Measurements from ENCODE around the gene PHIP. TPM values are rescaled to one million over a fixed set of nuclear protein-coding genes. Genes with fewer than 3 reads are reported as not detected.

The PHIP gene
- total and polyA plus RNA-seq, 2 experiments from 2014 or later = 48.0 to 65.4 TPM

DNA sequence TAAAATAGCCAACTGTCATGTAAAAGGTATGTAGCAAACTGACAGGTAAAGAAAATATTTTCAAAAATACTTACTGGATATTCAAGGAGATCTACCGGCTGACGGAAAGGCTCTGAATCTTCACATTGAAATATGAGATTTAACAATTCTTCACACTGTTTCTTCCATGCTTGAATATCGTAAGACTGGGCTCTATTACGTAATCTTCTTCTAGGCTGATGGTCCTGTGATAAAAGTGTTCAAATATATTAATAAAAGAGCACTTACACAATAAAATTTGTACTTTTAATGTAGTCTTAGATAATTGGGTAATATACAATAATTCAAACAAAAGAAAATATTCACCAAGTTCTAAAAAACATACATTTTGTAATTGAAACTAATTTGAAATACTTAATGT is 123.3 kb downstream of the PHIP start:
- H3F3A ChIP-seq (replicated peaks; ENCODE audit: low read depth) = no peaks in the 10 kb centered on the region
- H3K79me2 ChIP-seq (replicated peaks; ENCODE audit: insufficient read depth) = no peaks in the 10 kb centered on the region
- no peak overlapping the region for H3K27ac ChIP-seq (ENCODE audit: low read depth)
- H3K4me2 ChIP-seq = no peak overlapping the region
- H3K4me1 ChIP-seq (ENCODE audit: insufficient read depth) = peaks cover 20% of the 10 kb centered on the region
- DNase-seq (ENCODE audit: low spot score) (no peak), ATAC-seq (no peak)
- H3K4me3 Mint-ChIP-seq = no peak overlapping the region
- peaks cover 13% of the 10 kb centered on the region for H3K9me3 Mint-ChIP-seq
- H3K4me3 ChIP-seq = no peak overlapping the region
- no peak overlapping the region for H3K27ac Mint-ChIP-seq
- peaks cover 3% of the 10 kb centered on the region for H3K27me3 Mint-ChIP-seq (ENCODE audit: insufficient read depth, low read depth, poor library complexity)
- no peaks in the 10 kb centered on the region for H3K27me3 ChIP-seq (ENCODE audit: insufficient read depth)
- H2AFZ ChIP-seq = no peak overlapping the region
- H3K4me1 Mint-ChIP-seq = peaks cover 17% of the 10 kb centered on the region
- H4K20me1 ChIP-seq (replicated peaks; ENCODE audit: insufficient read depth) = no peaks in the 10 kb centered on the region
- peaks cover 73% of the 10 kb centered on the region for H3K36me3 Mint-ChIP-seq (ENCODE audit: low read depth)
- H3K36me3 ChIP-seq (ENCODE audit: insufficient read depth) = peaks cover 35% of the 10 kb centered on the region
- TF ChIP-seq ZNF331 (CRISPR knock-in tag; IDR thresholded peaks at IDR 0.05; ENCODE audit: low read depth) (no peak), ZNF114 (CRISPR knock-in tag; IDR thresholded peaks at IDR 0.05) (no peak), CREB1 (CRISPR knock-in tag; IDR thresholded peaks at IDR 0.05; ENCODE audit: low read depth) (no peak), CTCF (conservative IDR thresholded peaks at IDR 0.05; ENCODE audit: low read depth in 2 of 2) (no peak), POLR2AphosphoS5 (IDR thresholded peaks at IDR 0.05; ENCODE audit: low read depth) (no peak), ZNF462 (CRISPR knock-in tag; IDR thresholded peaks at IDR 0.05) (no peak), STAT1 (IDR thresholded peaks at IDR 0.05; ENCODE audit: unreplicated experiment) (no peak), NANOG (IDR thresholded peaks at IDR 0.05; ENCODE audit: borderline replicate concordance) (no peak), ETS1 (IDR thresholded peaks at IDR 0.05) (no peak), EZH2phosphoT487 (IDR thresholded peaks at IDR 0.05; ENCODE audit: unreplicated experiment) (no peak), JUNB (IDR thresholded peaks at IDR 0.05; ENCODE audit: unreplicated experiment) (no peak), EZH2 (IDR thresholded peaks at IDR 0.05; ENCODE audit: low read depth, unreplicated experiment) (no peak)
- TF ChIP-seq, protein P1, sequence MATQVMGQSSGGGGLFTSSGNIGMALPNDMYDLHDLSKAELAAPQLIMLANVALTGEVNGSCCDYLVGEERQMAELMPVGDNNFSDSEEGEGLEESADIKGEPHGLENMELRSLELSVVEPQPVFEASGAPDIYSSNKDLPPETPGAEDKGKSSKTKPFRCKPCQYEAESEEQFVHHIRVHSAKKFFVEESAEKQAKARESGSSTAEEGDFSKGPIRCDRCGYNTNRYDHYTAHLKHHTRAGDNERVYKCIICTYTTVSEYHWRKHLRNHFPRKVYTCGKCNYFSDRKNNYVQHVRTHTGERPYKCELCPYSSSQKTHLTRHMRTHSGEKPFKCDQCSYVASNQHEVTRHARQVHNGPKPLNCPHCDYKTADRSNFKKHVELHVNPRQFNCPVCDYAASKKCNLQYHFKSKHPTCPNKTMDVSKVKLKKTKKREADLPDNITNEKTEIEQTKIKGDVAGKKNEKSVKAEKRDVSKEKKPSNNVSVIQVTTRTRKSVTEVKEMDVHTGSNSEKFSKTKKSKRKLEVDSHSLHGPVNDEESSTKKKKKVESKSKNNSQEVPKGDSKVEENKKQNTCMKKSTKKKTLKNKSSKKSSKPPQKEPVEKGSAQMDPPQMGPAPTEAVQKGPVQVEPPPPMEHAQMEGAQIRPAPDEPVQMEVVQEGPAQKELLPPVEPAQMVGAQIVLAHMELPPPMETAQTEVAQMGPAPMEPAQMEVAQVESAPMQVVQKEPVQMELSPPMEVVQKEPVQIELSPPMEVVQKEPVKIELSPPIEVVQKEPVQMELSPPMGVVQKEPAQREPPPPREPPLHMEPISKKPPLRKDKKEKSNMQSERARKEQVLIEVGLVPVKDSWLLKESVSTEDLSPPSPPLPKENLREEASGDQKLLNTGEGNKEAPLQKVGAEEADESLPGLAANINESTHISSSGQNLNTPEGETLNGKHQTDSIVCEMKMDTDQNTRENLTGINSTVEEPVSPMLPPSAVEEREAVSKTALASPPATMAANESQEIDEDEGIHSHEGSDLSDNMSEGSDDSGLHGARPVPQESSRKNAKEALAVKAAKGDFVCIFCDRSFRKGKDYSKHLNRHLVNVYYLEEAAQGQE (IDR thresholded peaks at IDR 0.05; ENCODE audit: unreplicated experiment) = no peak
- no peaks in the 10 kb centered on the region for H3K9me2 ChIP-seq (ENCODE audit: insufficient read depth)
